ENCODE data around the gene HMGXB3.
"Not testable (repeated sequence)": the region's sequence is repeated elsewhere in the genome, so short reads cannot be mapped to it uniquely, and the experiment has no call there.

The HMGXB3 gene

GRCh38 chr5:150068961-150069645 lies 68.6 kb downstream of the HMGXB3 start:
- DNase-seq (ENCODE audit: low read depth), result no peak

DNA sequence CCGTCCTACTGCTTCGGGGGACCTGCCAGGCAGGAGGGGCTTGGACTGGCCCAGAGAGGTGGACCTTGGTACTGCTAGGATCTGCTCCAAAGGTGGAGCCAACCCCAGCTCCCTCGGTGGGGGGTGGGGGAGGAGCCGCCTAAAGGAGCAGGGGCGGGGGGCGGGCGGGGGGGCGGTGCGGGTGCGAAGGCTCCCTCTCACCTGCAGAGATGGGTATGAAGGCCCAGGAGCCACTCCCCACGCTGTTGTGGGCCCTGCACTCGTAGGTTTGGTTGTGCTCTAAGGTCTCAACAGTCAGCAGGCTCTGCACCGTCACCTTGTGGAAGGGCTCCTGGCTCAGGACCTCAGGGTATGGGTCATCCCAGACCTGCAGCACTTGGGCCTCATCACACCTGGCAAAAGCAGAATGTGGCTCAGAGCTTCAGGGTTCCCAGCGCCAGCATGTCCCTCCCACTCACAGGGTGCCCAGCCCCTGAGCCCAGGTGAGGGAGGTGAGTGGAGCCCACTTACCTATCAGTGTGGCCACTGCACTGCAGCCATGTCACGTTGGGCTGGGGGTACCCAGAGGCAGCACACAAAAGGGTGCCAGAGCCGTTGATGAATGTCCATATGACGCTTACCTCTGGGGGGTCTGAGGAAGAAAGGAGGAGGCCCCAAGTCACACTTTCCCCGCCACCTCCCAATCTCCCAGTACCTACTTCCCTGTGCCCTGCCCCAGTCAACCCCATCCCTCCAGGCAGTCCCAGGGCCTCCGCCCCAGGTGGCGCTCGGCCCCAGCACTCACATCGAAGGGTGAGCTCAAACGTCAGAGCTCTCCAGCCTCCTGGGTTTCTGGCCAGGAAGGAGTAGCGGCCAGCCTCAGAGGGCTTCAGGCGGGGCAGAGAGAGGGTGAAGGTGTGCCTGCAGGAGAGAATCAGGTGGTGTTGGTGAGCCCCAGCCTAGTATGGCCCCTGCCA lies 69.4 kb downstream of the HMGXB3 start:
- no peak for DNase-seq (ENCODE audit: low read depth)

DNA sequence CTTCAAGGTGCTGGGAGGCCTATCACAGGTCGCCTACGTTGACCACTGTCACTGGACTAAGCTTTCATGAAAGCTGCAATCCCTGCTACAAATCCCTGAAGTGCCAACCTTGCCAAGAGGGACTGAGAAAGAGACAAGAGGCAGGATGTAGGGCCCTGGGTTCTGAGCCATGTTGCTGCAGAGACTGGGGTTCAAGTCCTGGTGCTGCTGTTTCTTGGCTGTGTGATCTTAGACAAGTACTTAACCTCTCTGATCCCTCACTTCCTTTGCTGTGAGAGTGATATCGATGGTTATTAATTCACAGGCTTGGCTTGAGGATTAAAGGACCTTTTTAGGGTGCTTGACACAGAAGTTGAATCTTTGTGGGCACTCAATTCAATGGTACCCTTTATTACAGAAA lies 70.3 kb downstream of the HMGXB3 start:
- no peak for DNase-seq (ENCODE audit: low read depth)

GRCh38 chr5:150073086-150073625 lies 72.6 kb downstream of the HMGXB3 start:
- no peak for DNase-seq (ENCODE audit: low read depth)

GRCh38 chr5:150073677-150074076 lies 73.1 kb downstream of the HMGXB3 start:
- no peak for DNase-seq (ENCODE audit: low read depth)

GRCh38 chr5:150075233-150075632 lies 74.7 kb downstream of the HMGXB3 start:
- DNase-seq (ENCODE audit: low read depth), result no peak

DNA sequence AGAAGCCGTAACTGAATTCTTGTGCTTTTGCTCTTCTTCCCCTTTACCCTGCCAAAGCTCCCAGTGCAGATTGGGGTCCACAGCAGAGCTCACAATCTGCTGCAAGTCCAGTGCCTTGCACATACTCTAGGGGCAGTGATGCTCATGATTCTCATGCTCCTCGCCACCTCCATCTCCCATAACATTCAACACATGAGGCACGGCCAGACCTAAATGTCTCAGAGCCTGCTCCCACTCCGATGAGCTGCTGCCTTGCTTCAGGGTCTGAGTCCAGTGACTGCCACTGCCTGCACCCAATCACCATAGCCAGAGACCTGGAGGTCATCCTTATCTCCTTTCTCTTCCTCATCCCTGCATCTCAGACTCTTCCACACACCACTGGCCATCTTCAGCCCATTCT lies 75.3 kb downstream of the HMGXB3 start:
- DNase-seq (ENCODE audit: low read depth), result no peak

GRCh38 chr5:150077060-150077459 lies 76.5 kb downstream of the HMGXB3 start:
- no peak for DNase-seq (ENCODE audit: low read depth)

DNA sequence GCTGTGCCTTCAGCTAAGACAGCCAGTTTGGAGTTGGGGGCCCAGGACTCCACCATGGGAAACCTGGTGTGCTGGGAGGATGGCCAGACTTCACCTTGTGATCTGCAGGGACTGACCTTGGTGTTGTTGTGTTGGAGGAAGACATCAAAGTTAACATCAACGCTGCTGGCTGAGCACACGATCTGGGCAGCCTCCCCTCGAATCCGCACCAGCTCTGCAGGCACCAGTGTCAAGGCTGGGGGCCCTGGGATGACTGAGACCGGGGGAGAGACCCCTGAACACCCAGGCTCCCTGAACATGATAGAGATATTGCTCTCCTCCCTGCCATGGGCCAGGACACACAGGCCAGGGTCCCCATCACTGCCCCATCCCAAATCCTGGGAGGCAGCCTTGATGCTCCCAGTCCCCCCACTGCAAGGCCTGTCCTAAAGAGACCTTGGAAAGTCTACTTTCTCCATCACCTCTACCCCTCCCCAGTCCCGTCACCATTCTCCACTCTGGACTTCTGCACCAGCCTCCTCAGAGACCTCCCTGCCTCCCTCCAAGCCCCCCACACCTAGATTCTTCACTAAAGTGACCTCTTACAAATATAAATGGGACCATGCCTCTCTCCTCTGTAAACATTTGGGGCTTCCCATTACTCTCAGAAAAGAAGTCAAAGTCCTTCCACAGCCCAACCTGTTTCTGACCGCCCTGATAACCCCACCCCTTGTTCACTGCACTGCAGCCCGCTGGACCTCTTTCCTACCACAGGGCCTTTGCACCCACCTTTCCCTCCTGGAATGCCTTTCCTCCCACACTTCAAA lies 77.7 kb downstream of the HMGXB3 start:
- no peak for DNase-seq (ENCODE audit: low read depth)

- DNase-seq (ENCODE audit: low read depth), result no peak
These were observed 78.5 kb downstream of the HMGXB3 start for GRCh38 chr5:150078802-150079689.

- DNase-seq (ENCODE audit: low read depth), result no peak
These were observed 79.4 kb downstream of the HMGXB3 start for GRCh38 chr5:150079909-150080461.

GRCh38 chr5:150080696-150081435 lies 80.3 kb downstream of the HMGXB3 start:
- no peak for DNase-seq (ENCODE audit: low read depth)

DNA sequence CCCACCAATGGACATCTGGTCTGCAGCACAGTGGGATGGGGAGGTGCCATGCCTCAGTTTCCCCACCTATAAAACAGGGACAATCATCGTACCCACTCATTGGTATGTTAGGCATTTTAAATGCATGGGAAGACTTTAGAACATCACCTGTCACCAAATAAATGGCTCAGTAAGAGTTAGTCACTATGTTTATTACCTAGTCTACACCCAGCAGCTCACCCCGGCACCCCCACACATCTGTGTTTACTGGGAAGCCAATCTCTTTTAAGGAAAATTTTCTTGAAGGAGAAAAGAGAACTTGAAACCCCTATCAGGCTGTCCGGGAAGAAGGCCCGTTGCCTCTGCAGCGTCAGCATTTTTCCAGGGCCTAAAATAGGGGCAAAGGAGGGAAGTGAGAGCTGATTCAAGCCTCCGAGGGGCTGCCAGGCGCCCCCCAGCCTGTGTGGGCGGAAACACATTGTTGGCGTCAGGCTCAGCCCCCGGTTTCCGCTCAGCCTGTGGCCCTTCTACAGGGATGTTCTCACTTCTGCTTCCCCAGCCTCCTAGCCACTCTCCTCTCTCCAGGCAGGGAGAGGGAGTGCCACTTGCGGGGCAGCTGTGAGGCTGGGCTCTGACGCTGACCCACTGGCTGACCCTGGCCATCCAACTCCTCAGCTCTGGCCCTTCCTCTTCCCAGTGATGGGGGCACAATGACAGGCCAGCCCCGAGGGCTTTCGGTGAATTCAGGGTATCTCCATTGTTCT lies 81.2 kb downstream of the HMGXB3 start:
- DNase-seq (ENCODE audit: low read depth), result no peak

- no peak for DNase-seq (ENCODE audit: low read depth)
These were observed 81.8 kb downstream of the HMGXB3 start for GRCh38 chr5:150082374-150082773.

DNA sequence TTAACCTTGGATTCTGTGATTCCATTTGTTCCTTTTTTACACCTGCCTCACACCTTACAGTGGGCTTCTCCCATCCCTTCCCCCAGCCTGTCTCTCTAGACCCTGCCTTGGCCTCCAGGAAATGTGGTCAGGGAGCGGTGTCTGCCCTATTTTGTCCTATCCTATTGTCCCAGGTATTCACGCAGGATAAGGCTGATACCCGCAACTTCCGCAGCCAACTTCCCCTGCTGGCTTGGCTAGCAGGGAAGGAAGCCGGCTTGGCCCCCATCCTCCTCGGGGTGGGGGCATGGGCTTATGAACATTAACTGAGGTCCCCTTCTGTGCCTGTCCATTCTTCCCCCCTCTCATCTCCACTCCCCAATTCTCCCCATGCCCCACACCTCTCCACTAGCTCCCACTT lies 82.3 kb downstream of the HMGXB3 start:
- DNase-seq (ENCODE audit: low read depth), result no peak

GRCh38 chr5:150084754-150085153 lies 84.2 kb downstream of the HMGXB3 start:
- DNase-seq (ENCODE audit: low read depth), result not testable (repeated sequence)

DNA sequence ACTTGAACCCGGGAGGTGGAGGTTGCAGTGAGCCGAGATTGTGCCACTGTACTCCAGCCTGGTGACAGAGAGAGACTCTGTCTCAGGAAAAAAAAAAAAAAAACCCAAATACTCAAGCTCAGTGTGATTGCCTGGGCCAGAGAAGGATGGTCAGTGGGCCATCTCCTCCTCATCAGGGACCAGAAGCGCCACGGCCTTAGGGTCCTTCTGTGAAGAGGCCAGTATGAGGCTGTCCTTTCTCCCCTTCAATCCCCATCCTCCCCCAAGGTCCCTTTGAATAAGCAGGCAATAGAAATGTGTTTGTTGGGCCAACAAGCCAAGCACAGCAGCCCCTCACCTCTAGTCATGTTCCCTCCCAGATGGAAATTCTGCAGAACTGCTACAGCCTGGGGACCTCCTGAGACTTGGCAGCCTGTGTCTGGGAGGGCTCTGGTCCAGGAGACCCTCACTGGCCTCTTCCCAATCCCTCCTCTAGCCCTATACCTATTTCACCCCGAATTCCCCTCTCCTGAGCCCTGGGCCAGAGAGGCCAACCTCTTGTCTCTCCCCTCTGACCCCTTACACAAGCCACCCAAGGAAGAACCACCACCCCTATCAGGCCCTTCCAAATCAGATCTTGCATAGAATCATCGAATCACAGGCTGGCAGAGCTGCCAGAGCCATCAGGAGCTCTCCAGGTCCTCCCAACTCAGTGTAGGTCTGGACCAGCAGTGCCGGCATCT lies 84.8 kb downstream of the HMGXB3 start:
- DNase-seq (ENCODE audit: low read depth), result no peak

DNA sequence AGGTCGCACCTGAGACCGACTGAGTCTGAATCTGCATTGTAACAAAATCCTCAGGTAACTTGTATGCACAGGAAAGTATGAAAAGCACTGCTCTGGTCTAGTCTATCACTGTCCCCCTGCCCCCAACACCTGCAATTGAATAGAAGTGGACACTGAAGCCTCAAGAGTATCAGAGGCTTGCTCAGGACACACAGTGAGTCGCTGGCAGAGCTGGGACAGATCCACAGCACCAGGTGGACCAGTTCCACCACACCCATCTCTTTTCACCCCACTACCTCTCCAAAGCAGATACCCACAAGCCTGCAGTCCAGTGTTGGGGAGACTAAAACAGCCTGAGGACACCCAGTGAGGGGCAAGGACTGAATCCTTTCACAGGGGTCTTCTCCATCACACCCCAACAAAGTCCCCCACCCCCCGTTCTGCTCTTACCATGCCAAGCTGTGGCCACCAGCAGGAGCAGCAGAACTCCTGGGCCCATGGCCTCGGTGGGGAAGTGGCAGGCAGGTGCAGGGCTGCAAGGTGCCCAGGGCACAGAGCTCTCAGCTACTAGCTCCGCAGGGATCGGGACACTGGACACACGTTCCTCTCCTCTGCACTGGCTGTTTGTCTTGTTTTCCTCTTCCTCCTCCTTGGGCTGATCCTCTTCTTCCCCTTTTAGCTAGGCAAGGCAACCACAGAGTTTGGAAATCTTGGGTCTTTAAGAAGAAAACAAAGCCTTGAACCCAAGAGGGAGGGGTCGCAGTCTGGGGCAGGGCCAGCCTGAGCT lies 85.6 kb downstream of the HMGXB3 start, which contains the start of gene CSF1R:
TSS of gene CSF1R (minus strand) at position 605 of the 766 bp plus-strand sequence. CDS start at position 478, 127 bp downstream.
- no peak for DNase-seq (ENCODE audit: low read depth)

Data from amniotic epithelial cell (primary cell).